GM10266 (cell line): ENCODE data around the gene ATF6.

Experiments used
- DNase-seq: peaks from one replicate; pipeline ENCODE4 v3.0.0; 2012; ENCODE audit errors: extremely low spot score
- TF ChIP-seq, protein P1 (sequence below): IDR thresholded peaks from 2 replicates; pipeline ENCODE4 v1.5.1; 2012; ENCODE audit warnings: mild to moderate bottlenecking, low read depth; ENCODE audit not compliant: control insufficient read depth, insufficient read depth; ENCODE audit errors: missing control alignments

Gene ATF6

DNA sequence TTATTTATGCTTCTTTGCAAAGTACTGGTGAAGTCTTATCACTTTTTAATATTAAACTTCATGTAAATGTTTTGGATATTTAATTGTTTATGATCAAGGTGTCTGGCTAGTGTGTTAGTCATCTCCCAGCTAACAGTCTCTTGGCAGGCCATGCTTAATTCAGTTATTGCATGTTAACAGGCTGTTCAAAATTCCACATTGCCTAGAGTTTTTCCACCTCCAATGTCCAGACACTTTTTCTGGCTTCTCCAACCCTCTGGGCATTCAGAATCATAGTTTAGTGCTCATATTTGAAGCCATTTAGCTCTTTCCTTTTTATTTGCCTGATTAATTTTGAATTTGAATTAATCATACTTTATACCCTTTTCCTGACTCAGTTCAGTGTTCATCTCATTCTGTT, 188.3 kb downstream of the ATF6 start:
- DNase-seq: no peak
- TF ChIP-seq, protein P1, sequence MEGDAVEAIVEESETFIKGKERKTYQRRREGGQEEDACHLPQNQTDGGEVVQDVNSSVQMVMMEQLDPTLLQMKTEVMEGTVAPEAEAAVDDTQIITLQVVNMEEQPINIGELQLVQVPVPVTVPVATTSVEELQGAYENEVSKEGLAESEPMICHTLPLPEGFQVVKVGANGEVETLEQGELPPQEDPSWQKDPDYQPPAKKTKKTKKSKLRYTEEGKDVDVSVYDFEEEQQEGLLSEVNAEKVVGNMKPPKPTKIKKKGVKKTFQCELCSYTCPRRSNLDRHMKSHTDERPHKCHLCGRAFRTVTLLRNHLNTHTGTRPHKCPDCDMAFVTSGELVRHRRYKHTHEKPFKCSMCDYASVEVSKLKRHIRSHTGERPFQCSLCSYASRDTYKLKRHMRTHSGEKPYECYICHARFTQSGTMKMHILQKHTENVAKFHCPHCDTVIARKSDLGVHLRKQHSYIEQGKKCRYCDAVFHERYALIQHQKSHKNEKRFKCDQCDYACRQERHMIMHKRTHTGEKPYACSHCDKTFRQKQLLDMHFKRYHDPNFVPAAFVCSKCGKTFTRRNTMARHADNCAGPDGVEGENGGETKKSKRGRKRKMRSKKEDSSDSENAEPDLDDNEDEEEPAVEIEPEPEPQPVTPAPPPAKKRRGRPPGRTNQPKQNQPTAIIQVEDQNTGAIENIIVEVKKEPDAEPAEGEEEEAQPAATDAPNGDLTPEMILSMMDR: no peak

GRCh38 chr1:161955606-161956005, 189.5 kb downstream of the ATF6 start:
- TF ChIP-seq, protein P1: no peak
- no peak for DNase-seq

DNA sequence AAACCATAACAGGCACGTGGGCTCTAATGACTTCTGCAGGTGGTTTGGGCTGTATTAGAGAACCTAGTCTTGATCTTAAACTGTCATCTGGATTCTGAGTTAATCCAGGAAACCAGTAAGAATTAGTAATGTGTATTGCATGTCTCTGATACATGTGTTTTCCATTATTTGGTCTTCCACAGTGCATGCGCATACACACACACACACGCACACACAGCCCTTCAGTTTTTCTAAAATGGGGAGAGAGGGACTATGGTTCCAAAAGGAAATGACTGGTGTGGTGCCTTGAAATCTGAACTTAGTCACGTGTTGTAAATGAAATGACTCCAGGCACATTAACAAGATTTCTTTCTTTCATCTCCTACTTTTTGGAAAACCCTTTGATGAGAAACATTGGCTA, 190.0 kb downstream of the ATF6 start:
- TF ChIP-seq, protein P1: no peak
- DNase-seq: no peak

DNA sequence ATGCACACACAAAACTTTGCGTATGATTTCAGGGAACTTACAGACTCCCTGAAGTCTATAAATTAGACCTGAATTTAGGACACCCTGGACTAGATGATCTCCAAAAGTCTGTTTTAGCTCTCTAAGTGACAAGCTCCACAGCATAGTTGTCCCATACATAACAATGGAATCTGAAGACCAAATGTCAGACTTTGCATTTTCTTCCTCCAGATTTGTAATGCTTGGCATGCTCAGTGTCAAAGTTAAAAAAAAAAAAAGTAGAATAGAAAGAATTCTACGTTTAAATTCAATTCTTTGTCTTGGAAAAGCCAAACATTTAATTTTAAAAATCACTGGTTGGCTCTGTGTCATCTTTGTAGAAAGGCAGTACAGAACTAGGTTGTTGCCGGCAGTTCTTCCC, 190.8 kb downstream of the ATF6 start:
- TF ChIP-seq, protein P1: no peak
- no peak for DNase-seq

DNA sequence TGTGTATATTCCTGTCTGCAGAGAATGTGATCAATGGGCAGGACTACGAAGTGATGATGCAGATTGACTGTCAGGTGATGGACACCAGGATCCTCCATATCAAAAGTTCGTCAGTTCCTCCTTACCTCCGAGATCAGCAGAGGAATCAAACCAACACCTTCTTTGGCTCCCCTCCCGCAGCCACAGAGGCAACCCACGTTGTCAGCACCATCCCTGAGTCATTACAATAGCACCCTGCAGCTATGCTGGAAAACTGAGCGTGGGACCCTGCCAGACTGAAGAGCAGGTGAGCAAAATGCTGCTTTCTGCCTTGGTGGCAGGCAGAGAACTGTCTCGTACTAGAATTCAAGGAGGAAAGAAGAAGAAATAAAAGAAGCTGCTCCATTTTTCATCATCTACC, 192.3 kb downstream of the ATF6 start:
- no peak for DNase-seq
- TF ChIP-seq, protein P1: no peak

DNA sequence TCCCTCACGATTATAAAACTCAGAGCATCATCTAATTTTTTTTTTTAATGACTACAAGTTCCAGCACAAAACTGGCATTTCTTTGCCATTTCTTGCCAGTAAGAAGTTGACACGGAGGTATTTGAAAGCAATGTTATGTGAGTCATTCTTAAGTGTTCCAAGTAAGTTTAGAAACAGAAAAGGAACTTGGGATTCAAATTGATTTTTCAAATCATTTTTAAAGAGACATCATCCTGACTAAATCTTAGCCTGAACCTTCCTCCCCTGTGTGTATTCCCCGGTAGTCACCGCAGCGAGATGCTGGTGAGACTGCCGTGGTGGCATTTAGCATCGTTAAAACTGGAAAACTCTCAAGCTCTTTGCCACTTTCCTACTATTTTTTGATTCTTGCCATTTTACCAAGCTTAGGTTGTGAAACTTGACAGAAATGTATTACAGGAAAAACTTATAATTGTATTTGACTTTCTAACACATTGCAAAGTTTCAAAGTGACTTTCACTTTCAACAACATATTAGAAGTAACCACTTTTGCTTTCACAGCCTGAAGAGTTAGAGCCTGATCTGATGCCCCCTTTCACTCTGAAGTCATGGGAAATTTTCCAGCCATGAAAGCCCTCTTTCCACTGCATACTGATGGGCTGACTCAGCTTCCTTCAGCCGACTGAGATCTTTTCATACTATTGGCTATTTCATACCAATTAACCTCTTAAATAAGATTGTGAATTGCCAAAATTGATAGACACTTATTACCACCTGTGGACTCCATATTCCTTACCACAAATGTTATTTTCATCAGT, 196.2 kb downstream of the ATF6 start:
- DNase-seq: peak; percentile 64
- TF ChIP-seq, protein P1: no peak

DNA sequence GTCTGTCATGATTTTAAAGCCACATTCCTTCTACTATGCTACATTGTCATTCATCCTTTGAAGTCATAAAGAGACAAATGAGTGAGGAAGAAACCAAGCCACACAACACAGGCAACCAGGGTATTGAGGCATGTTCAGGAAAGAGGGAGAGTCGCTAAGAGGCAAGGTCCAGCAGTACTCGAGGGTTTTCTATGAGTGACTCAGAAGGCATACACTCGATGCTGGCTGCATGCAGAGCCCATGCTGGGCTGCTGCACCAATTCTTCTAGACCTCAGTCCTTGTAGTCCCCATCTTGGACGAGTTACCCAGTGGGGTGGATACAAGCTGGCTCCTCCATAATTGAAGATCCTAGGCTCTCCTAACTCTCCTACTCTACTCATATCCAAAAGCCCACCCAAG, 199.9 kb downstream of the ATF6 start:
- no peak for DNase-seq
- TF ChIP-seq, protein P1: no peak
